Fibroblast of the aortic adventitia (primary cell): ENCODE data around the gene ARL6. TPM values are rescaled to one million over a fixed set of nuclear protein-coding genes. Genes with fewer than 3 reads are reported as not detected.

Experiments used
- DNase-seq: peaks from one replicate; pipeline ENCODE4 v3.0.0-alpha.2; 2010; ENCODE audit warnings: low read depth
- H3K4me3 ChIP-seq: 2 replicates; pipeline ENCODE4 v1.5.1; 2011; ENCODE audit warnings: low read depth, mild to moderate bottlenecking, control low read depth, low read length, moderate library complexity
- total RNA-seq: library from RNA; depleted of rRNA; stranded (reverse); fragments of >200 nt; gene quantifications from 2 replicates; pipeline ENCODE4 v1.2.3, GENCODE V29; 2012; ENCODE audit warnings: low replicate concordance
- TF ChIP-seq, protein P1 (sequence below): IDR thresholded peaks from 2 replicates; pipeline ENCODE4 v1.5.1; 2011; ENCODE audit warnings: mild to moderate bottlenecking, low read length, control low read depth, inconsistent platforms; ENCODE audit not compliant: insufficient read depth

Gene ARL6
- total RNA-seq: 2.5 and 13.9 TPM in 2 replicates

DNA sequence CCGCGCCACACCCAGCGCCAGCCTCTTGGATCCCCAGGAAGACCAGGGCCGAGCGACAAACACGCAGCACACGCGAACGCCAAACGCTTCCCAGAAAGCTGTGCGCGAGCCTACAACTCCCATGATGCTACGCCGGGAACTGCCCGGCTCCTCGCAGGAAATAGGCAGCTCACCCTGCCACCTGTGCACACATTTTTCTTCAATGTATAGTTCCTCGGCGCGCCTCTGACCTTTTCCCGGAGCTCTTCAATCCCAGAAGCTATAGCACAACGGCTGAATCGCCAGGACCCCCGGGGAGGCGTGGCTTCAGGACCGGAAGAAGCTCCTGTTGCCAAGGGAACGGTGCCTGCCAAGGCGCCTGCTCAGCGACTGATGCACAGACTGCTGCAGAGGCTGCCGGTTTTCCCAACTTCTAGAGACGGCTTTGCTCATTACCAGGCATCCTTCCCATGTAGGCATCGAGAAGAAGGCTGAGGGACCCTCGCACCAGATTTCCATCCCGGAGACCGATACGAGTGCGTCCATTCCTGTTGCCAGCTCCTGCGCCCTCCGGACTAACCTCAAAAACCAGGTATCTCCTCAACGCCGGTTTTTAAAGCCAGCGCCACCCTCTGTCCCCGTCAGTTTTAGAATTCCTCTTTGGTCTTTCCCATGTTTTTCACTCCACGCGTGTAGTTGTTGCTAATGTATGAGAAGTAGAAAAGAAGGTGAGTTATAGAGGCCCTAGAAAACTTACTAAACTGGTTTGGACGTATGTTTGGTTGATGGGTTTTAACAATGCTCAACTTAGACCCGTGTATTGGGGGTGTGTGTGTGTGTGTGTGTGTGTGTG, at the start of gene ARL6:
TSS of gene ARL6 (plus strand) at position 352 of the 832 bp plus-strand sequence. CDS start 3,350 bp downstream, outside the sequence.
- DNase-seq: peak; percentile 83

DNA sequence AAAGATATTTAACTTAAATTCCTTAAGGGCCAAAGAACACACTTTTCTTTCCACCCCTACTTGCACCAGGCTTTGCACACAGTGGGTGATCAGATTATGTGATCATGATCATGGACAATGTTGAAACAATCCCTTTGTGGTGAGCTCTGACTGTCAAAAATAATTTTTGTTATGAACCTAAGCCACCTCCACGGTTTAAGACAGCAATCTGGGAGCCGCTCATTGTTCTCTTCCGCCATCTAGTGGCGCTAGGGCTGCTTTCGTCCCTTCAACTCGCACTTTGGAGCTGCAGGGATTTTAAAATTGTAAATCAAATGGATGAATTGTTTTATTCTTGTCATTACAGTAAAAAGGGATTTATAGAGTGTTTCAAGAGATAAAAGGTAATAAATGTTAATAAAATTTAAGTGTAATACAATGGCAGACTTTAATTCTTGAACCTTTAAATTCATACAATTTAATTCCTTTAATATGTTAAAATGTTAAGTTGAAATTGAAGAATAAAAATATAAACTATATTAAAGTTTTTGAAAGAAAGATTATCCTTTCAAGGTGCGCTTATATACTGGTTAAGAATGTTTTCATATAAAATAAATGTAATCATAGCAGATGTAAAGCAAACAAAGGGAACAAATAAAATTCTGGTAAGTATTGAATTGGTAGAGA, 45.3 kb upstream of the ARL6 start:
- DNase-seq: peak; percentile 74
- peak overlapping the region; percentile 39 for H3K4me3 ChIP-seq
- TF ChIP-seq, protein P1, sequence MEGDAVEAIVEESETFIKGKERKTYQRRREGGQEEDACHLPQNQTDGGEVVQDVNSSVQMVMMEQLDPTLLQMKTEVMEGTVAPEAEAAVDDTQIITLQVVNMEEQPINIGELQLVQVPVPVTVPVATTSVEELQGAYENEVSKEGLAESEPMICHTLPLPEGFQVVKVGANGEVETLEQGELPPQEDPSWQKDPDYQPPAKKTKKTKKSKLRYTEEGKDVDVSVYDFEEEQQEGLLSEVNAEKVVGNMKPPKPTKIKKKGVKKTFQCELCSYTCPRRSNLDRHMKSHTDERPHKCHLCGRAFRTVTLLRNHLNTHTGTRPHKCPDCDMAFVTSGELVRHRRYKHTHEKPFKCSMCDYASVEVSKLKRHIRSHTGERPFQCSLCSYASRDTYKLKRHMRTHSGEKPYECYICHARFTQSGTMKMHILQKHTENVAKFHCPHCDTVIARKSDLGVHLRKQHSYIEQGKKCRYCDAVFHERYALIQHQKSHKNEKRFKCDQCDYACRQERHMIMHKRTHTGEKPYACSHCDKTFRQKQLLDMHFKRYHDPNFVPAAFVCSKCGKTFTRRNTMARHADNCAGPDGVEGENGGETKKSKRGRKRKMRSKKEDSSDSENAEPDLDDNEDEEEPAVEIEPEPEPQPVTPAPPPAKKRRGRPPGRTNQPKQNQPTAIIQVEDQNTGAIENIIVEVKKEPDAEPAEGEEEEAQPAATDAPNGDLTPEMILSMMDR: peak; percentile 98

More for the DNA sequence above, at the start of gene ARL6:
- H3K4me3 ChIP-seq: peak within 1 kb of the TSS; percentile 94
- TF ChIP-seq, protein P1: peak; percentile 12

DNA sequence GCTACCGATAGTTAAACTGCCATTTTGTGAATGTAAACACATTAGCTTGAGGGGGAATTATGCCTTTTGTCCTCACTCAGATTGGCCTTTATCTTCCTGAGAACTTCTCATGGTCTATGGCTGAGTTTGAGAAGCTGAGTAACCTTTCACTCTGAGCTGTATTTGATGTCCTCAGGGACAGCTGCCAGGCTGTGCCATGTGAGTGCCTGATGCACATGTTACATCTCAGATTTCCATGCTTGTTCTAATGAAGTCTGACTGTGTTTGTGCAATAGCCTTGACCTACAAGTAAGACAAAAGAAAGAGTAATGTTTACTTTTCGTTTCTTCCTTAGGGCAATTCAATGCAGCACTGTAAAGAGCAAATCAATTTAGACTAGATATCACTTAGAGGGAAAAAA, 44.1 kb upstream of the ARL6 start:
- DNase-seq: no peak
- TF ChIP-seq, protein P1: no peak
- no peak overlapping the region for H3K4me3 ChIP-seq

GRCh38 chr3:97721446-97721845, 43.1 kb upstream of the ARL6 start:
- no peak for DNase-seq
- TF ChIP-seq, protein P1: no peak
- no peak overlapping the region for H3K4me3 ChIP-seq

GRCh38 chr3:97736928-97737327, 27.6 kb upstream of the ARL6 start:
- TF ChIP-seq, protein P1: no peak
- H3K4me3 ChIP-seq: no peak overlapping the region
- no peak for DNase-seq

- DNase-seq: no peak
- no peak overlapping the region for H3K4me3 ChIP-seq
- TF ChIP-seq, protein P1: no peak
Observed at GRCh38 chr3:97738761-97739160, 25.8 kb upstream of the ARL6 start.
